Dedifferentiated amniotic fluid mesenchymal stem cell (primary cell): ENCODE data around the gene WASF2.

Experiments used
- DNase-seq: peaks from one replicate; pipeline ENCODE4 v3.0.0-alpha.2; 2016; ENCODE audit errors: extremely low spot score

WASF2 gene

DNA sequence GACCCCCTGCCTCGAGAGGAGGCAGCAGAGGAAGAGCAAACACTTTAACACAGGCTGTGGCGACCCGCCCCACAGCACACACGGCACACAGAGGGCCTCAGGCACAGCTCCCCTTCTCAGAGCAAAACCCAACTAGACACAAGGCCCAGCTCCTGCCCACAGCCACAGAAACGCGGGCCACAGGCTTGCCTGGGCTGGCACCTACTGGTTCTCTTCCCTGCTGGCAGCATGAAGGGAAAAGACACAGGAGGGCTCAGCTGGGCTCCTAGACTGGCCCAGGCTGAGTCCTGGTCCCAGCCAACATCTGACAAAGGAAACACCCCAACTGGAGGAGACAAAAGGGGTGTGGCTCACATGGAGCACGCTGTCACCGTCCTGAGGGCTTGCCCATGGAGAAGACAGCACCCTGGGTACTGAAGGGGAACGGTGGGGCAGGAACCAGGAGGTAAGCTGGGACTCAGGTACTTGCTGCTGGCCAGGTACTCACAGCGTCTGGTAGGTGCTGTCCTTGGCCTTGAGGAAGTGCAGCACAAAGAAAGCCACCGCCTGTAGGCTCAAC, 110.3 kb downstream of the WASF2 start:
- no peak for DNase-seq

GRCh38 chr1:27377760-27378495, 112.0 kb downstream of the WASF2 start:
- DNase-seq = no peak

DNA sequence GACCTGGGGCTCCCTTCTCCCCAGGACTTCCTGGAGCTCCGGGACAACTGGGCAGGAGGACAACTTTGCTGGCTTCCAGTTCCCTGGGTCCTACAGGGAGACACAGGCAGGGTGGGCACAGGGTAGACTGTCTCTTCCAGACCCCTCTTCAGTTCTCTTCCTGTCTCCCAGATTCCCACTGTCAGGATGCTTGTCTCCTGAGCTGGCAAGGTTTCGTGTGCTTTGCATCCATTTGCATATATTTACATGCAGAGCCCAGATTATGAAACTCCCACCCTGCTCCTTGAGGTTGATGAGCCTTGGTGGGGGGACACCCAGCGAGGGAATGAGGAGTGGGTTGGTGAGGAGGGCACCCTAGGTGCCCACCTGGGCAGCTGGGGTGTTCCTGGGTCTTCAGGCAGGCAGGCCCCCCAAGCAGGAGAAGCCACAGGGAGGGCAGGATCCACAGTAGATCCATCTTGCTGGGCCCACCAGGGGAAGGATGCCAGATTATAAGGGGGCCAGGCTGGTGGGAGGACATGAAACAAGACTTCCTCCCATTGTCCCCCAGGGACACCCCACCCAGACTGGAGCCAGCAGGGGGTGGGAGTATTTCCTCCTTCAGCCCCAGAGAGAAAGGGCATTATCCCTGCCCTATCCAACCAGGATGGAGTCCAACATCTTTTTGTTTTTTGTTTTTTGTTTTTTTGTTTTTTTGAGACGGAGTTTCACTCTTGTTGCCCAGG, 115.4 kb downstream of the WASF2 start, which contains the start of gene FCN3:
Gene FCN3 (minus strand): TSS at position 463 of the 725 bp plus-strand sequence. CDS start 6 bp downstream, at position 457.
- DNase-seq = no peak

GRCh38 chr1:27372808-27373690, 116.9 kb downstream of the WASF2 start:
- DNase-seq = no peak

GRCh38 chr1:27372022-27372807, 117.8 kb downstream of the WASF2 start:
- DNase-seq = no peak

GRCh38 chr1:27368869-27369582, 120.9 kb downstream of the WASF2 start:
- DNase-seq = no peak

- DNase-seq = no peak
Observed at GRCh38 chr1:27367160-27367650, 122.8 kb downstream of the WASF2 start.

GRCh38 chr1:27366411-27367159, 123.4 kb downstream of the WASF2 start, which contains the start of gene MAP3K6:
TSS of gene MAP3K6 (minus strand) at chr1:27366961. CDS start at chr1:27366597, 364 bp downstream.
- DNase-seq = peak; percentile 63

DNA sequence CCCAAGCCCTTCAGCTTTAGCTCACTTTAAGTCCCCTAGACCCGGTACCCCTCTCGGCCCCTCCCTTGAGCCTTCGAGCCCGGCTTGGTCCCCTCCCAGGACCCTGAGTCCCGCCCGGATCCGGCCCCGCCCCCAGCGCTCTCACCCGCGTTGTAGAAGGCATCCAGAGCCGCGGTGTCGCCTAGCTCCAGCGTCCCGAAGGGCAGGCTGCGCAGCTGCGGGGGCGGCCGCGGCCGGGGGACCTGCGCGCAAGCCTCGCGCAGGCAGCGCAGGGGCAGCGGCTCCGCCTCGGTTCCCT, 123.9 kb downstream of the WASF2 start:
- peak; percentile 54 for DNase-seq

DNA sequence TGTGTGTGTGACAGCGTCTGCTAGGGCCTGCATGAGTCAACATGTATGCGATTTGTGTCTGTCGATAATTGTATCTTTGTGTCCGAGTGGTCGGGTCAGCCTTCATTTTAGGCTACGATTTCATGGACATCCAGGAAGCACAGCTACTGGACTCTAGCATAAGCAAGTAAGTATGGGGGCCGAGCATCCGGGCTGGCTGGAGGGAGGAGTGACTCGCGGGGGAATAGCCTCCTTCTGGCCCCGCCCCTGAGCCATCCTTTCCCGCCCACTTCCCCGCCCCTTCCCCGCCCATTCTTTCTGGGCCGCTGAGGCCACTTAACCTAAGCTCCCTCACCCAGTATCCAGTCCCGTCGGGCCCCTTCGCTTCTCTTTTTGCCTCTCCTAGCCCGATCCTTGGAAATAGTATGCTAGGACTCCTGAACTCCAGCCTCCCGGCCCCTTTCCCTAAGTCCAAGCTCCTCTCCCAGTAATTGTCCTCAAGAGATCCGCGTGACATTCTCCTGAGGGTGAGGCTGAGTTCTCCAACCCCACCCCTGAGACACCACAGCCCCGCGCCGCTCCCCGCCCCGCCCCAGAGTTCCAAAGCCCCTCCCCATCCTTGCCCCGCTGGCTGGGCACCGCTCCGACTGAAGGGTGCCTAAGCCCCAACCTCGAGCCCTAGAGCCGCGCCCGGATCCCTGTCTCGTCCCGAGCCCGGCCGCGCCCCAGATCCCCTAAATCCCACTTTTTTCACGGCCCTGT, 124.4 kb downstream of the WASF2 start:
- DNase-seq = peak; percentile 83

DNA sequence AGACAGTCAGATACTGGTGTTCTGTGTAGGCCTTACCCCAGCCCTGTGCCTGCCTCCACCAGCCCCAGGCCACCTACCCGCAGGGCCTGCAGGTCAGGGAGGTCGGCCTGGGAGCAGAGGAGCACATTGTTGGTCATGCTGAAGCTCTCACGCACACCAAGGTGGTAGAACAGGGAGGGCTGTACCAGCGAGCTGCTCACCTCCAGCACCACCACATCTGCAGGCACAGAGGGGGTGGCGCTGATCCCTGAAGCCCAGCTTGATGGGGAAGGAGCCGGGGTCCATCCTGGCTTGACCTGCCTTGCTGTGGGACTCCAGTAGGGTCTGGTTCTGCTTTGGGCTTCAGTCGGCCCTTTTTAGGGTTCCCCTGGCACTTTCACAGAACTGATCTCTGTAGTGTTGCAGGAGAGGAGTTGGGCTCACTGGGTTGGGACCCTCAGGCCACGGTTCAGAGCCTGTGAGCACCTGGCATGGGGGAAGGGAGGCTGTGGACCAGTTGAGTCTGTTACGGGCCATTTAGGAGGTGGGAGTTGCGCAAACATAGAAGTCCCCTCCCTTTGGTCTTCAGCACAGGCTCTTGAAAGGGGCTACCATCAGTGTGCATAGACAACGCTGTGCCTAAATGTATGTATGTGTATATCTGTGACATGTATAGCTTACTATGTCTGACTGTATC, 125.1 kb downstream of the WASF2 start:
- DNase-seq = no peak

DNA sequence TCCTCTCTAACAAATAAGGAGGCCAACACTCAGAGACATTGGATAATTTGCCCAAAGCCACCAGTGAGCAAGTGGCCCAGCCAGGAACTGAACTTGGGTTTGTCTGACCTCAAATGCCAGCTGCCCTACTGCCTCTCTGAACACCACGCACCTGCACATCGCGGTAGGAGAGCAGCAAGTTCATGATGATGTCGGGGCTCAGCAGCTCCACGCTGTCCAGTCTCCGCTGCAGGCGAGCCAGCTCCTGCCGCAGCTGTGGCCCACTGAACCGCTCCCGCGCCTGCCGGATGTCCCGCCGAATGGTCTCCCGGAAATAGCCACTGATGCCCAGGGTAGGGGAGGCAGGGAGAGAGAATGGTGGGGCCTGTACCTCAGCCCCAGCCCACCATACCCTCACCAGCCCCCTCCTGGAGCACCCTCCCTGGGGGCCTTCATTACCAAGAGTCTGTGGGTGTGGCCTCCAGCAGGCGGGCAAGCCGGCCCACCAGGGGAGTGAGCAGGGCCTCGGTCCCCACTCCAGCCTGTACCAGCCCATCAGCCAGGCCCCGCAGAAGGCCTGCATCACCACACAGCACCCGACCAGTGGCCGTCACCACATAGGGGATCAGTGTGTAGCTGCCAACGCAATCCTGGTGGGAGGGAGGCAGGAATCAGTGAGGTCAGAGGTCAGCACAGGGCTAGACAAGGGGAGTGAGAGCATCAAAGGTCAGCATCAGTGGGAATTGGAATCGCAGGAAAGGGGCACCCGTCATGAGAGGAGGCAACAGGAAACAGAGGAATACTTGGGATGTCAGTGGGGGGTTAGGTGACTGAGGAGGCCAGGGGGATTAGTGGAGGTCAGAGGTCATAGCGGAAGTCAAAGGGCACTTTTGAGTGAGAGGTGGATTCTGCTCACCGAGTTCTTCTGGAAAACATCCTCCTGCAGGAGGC, 125.9 kb downstream of the WASF2 start:
- DNase-seq = no peak

- no peak for DNase-seq
Observed at GRCh38 chr1:27361553-27361952, 128.4 kb downstream of the WASF2 start.

- no peak for DNase-seq
Observed at GRCh38 chr1:27361044-27361402, 128.9 kb downstream of the WASF2 start.

DNA sequence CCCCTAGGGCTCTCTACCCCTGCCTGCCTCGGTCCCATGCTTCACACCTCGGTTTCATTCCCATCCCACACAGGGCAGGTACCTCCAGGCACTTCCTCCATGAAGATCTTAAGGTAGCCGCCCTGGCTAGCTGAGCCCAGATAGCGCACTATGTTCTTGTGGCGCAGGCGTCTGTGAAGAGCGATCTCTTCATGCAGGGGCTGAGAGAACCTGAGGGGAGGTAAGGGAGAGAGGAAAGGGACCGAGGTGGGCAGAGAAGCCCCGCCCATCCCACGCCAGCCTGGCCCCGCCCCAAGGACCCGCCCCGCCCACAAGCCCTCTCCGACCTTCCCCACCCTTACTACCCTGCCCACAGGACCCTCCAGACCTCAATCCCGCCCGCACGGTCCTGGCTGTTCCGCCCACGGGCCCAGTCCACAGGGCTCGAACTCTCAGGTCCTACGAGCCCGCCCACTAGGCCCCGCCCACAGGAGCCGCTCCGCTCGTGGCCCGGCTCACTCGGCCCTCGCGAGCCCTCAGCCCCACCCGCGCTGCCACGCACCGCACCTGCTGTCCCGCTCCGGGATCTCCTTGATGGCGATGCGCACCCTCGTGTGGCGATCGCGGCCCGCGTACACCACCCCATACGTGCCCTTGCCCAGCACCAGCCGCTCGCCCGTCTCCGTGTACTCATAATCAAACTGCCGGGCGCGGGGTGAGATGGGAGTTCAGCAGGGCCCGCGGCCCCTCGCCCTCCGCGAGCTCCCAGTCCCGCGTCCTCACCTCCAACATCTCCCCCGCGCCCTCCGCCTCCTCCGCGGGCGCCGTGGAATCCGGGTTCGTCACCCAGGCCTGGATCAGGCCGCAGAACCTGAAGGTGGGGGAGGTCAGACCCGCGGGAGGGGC, 129.6 kb downstream of the WASF2 start:
- no peak for DNase-seq

DNA sequence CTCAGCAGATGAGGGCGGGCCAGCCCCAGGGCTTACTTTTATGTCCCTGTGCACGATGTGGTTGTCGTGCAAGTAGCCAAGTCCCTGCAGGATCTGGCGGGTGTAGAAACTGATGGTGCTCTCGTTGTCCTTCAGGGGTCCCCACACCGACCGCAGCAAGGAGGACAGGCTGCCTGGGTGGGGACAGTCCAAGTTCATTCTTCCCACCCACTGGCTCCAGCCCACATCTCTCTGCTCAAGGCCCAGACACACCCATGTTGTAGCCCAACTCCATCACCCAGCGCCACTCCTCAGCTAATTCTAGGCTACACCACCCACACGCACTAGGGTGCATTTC, 130.2 kb downstream of the WASF2 start:
- DNase-seq = no peak
